ENCODE results near the gene TFF2.

TFF2 gene

DNA sequence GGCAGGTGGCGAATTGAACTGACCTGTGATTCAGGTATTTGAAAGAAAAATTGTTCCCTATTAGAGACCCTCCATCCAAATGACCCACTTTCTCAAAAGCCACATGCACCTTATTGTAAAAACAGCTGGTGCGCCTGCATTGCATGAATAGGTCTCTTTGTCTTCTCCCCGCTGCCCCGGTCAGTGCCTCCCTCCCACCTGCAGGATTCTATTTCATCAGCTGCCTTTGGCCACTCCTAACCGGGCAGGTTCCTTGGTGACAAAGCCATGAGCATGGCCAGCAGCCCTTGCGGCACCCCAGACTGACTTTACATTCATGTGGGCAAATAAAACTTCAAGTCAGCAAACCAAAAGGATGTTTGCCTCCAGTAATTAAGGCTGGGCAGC is 38.6 kb upstream of the TFF2 start:
- no peak for TF ChIP-seq ZNF223 (tag by site-specific recombination; IDR thresholded peaks at IDR 0.05)
- TF ChIP-seq GLIS1 (tag by site-specific recombination; IDR thresholded peaks at IDR 0.05) = no peak
- TF ChIP-seq ZNF114 (tag by site-specific recombination; IDR thresholded peaks at IDR 0.05) = no peak
- TF ChIP-seq ZBTB17 (tag by site-specific recombination; IDR thresholded peaks at IDR 0.05) = no peak
- no peak overlapping the region for H3K27ac ChIP-seq (ENCODE audit: extremely low read depth, low read depth, low read length)
- ChIA-PET POLR2A (no interaction called here), CTCF (interaction anchor here (0.5 kb wide), 1 partner anchor 238 kb away, joined by 3 read pairs; no protein-coding TSS in a partner anchor)
- H3K9me3 ChIP-seq (ENCODE audit: control insufficient read depth, insufficient read depth, low read depth, low read length) = no peaks in the 10 kb centered on the region
- H3K4me1 ChIP-seq (ENCODE audit: control insufficient read depth, insufficient read depth, low read length) = no peaks in the 10 kb centered on the region
- no peak overlapping the region for H3K4me3 ChIP-seq (ENCODE audit: low read depth, low read length)
- no peaks in the 10 kb centered on the region for H3K36me3 ChIP-seq (ENCODE audit: control insufficient read depth in 2 of 2, insufficient read depth in 1 of 2, low read length in 2 of 2)

DNA sequence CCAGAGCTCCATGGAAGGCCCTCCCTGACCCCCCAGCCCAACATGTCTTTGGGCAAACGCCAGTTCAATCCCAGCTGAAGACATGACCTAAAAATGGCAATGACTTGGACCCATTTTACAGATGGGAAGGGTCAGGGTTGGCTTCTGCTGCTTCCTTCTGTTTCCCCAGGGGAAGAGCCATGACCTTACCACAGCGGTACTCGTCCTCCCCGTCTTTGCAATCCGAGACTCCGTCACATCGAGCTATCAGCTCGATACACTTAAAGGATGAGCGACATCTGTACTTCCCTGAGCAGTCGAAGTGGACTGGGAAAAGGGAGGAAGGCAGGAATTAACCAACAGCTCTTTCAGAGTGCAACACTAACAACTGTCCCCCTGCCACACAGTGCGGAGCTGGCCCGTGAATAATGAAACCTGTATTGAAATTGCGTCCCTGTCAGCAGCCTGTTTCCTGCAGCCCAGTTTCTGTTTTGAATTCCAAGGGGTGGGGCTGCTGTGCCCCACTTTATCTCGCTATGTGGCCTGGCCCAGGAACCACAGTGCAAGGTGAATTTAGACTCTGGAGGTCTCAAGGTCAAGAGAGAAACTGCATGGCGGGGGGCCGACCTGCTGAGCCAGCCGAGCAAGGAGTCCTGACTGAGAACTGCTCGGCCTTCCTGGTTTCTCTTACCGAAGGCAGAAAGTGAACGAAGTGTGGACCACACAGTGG is 38.1 kb upstream of the TFF2 start:
- CTCF ChIA-PET = interaction anchor here (0.5 to 1.1 kb wide), 2 partner anchors 40 to 237 kb away, joined by 3 read pairs; no protein-coding TSS in a partner anchor
- Histone ChIP-seq H3K4me1 (ENCODE audit: control insufficient read depth, insufficient read depth, low read length) (no peaks in the 10 kb centered on the region), H3K4me3 (ENCODE audit: low read depth, low read length) (no peak overlapping the region), H3K36me3 (ENCODE audit: control insufficient read depth in 2 of 2, insufficient read depth in 1 of 2, low read length in 2 of 2) (no peaks in the 10 kb centered on the region), H3K27ac (ENCODE audit: extremely low read depth, low read depth, low read length) (no peak overlapping the region), H3K9me3 (ENCODE audit: control insufficient read depth, insufficient read depth, low read depth, low read length) (no peaks in the 10 kb centered on the region)
- POLR2A ChIA-PET = no interaction called here
- TF ChIP-seq ZNF501 (tag by site-specific recombination; IDR thresholded peaks at IDR 0.05) (no peak), ZNF600 (tag by site-specific recombination; IDR thresholded peaks at IDR 0.05) (no peak), ZNF184 (tag by site-specific recombination; IDR thresholded peaks at IDR 0.05) (no peak), ZEB2 (tag by site-specific recombination; IDR thresholded peaks at IDR 0.05) (no peak), GFI1B (tag by site-specific recombination; IDR thresholded peaks at IDR 0.05) (no peak), TRIM28 (IDR thresholded peaks at IDR 0.05; ENCODE audit: borderline replicate concordance, low read length) (no peak), ZNF266 (tag by site-specific recombination; IDR thresholded peaks at IDR 0.05; ENCODE audit: low read depth) (no peak), ZNF529 (tag by site-specific recombination; IDR thresholded peaks at IDR 0.05; ENCODE audit: insufficient replicate concordance) (no peak), ZNF514 (tag by site-specific recombination; IDR thresholded peaks at IDR 0.05) (no peak), ZNF133 (tag by site-specific recombination; IDR thresholded peaks at IDR 0.05) (no peak), OSR2 (tag by site-specific recombination; IDR thresholded peaks at IDR 0.05) (no peak)
- TF ChIP-seq, protein P1, sequence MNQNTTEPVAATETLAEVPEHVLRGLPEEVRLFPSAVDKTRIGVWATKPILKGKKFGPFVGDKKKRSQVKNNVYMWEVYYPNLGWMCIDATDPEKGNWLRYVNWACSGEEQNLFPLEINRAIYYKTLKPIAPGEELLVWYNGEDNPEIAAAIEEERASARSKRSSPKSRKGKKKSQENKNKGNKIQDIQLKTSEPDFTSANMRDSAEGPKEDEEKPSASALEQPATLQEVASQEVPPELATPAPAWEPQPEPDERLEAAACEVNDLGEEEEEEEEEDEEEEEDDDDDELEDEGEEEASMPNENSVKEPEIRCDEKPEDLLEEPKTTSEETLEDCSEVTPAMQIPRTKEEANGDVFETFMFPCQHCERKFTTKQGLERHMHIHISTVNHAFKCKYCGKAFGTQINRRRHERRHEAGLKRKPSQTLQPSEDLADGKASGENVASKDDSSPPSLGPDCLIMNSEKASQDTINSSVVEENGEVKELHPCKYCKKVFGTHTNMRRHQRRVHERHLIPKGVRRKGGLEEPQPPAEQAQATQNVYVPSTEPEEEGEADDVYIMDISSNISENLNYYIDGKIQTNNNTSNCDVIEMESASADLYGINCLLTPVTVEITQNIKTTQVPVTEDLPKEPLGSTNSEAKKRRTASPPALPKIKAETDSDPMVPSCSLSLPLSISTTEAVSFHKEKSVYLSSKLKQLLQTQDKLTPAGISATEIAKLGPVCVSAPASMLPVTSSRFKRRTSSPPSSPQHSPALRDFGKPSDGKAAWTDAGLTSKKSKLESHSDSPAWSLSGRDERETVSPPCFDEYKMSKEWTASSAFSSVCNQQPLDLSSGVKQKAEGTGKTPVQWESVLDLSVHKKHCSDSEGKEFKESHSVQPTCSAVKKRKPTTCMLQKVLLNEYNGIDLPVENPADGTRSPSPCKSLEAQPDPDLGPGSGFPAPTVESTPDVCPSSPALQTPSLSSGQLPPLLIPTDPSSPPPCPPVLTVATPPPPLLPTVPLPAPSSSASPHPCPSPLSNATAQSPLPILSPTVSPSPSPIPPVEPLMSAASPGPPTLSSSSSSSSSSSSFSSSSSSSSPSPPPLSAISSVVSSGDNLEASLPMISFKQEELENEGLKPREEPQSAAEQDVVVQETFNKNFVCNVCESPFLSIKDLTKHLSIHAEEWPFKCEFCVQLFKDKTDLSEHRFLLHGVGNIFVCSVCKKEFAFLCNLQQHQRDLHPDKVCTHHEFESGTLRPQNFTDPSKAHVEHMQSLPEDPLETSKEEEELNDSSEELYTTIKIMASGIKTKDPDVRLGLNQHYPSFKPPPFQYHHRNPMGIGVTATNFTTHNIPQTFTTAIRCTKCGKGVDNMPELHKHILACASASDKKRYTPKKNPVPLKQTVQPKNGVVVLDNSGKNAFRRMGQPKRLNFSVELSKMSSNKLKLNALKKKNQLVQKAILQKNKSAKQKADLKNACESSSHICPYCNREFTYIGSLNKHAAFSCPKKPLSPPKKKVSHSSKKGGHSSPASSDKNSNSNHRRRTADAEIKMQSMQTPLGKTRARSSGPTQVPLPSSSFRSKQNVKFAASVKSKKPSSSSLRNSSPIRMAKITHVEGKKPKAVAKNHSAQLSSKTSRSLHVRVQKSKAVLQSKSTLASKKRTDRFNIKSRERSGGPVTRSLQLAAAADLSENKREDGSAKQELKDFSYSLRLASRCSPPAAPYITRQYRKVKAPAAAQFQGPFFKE (tag by site-specific recombination; IDR thresholded peaks at IDR 0.05; ENCODE audit: borderline replicate concordance) = no peak
- TF ChIP-seq, protein P2, sequence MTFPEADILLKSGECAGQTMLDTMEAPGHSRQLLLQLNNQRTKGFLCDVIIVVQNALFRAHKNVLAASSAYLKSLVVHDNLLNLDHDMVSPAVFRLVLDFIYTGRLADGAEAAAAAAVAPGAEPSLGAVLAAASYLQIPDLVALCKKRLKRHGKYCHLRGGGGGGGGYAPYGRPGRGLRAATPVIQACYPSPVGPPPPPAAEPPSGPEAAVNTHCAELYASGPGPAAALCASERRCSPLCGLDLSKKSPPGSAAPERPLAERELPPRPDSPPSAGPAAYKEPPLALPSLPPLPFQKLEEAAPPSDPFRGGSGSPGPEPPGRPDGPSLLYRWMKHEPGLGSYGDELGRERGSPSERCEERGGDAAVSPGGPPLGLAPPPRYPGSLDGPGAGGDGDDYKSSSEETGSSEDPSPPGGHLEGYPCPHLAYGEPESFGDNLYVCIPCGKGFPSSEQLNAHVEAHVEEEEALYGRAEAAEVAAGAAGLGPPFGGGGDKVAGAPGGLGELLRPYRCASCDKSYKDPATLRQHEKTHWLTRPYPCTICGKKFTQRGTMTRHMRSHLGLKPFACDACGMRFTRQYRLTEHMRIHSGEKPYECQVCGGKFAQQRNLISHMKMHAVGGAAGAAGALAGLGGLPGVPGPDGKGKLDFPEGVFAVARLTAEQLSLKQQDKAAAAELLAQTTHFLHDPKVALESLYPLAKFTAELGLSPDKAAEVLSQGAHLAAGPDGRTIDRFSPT (tag by site-specific recombination; IDR thresholded peaks at IDR 0.05) = no peak
- TF ChIP-seq, protein P3, sequence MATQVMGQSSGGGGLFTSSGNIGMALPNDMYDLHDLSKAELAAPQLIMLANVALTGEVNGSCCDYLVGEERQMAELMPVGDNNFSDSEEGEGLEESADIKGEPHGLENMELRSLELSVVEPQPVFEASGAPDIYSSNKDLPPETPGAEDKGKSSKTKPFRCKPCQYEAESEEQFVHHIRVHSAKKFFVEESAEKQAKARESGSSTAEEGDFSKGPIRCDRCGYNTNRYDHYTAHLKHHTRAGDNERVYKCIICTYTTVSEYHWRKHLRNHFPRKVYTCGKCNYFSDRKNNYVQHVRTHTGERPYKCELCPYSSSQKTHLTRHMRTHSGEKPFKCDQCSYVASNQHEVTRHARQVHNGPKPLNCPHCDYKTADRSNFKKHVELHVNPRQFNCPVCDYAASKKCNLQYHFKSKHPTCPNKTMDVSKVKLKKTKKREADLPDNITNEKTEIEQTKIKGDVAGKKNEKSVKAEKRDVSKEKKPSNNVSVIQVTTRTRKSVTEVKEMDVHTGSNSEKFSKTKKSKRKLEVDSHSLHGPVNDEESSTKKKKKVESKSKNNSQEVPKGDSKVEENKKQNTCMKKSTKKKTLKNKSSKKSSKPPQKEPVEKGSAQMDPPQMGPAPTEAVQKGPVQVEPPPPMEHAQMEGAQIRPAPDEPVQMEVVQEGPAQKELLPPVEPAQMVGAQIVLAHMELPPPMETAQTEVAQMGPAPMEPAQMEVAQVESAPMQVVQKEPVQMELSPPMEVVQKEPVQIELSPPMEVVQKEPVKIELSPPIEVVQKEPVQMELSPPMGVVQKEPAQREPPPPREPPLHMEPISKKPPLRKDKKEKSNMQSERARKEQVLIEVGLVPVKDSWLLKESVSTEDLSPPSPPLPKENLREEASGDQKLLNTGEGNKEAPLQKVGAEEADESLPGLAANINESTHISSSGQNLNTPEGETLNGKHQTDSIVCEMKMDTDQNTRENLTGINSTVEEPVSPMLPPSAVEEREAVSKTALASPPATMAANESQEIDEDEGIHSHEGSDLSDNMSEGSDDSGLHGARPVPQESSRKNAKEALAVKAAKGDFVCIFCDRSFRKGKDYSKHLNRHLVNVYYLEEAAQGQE (tag by site-specific recombination; IDR thresholded peaks at IDR 0.05) = no peak
- TF ChIP-seq, protein P4, sequence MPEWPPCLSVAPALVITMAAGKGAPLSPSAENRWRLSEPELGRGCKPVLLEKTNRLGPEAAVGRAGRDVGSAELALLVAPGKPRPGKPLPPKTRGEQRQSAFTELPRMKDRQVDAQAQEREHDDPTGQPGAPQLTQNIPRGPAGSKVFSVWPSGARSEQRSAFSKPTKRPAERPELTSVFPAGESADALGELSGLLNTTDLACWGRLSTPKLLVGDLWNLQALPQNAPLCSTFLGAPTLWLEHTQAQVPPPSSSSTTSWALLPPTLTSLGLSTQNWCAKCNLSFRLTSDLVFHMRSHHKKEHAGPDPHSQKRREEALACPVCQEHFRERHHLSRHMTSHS (tag by site-specific recombination; IDR thresholded peaks at IDR 0.05) = no peak

All from HEK293 (cell line).